Dedifferentiated amniotic fluid mesenchymal stem cell (primary cell): Measurements from ENCODE around the gene GPR150.
"Not testable (repeated sequence)": the region's sequence is repeated elsewhere in the genome, so short reads cannot be mapped to it uniquely, and the experiment has no call there.

Experiments
- DNase-seq: peaks from one replicate; pipeline ENCODE4 v3.0.0-alpha.2; 2016; ENCODE audit errors: extremely low spot score

GPR150 gene

DNA sequence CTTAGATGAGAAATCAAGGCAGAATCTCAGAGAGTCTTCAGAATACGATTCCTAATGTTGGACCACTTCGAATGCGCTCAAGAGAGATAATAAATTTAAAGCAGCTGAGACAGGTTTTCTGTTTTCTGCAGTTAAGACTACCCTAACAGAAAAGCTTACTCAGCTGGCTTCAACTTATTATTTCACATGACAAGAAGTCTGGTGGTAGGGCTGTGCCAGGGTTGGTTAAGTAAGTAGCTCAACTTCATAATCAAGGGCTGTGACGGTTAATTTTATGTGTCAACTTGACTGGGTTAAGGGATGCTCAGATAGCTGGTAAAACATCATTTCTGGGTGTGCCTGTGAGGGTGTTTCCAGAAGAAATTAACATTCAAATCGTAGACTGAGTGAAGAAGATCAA is 3.8 kb downstream of the GPR150 start:
- DNase-seq, result no peak

DNA sequence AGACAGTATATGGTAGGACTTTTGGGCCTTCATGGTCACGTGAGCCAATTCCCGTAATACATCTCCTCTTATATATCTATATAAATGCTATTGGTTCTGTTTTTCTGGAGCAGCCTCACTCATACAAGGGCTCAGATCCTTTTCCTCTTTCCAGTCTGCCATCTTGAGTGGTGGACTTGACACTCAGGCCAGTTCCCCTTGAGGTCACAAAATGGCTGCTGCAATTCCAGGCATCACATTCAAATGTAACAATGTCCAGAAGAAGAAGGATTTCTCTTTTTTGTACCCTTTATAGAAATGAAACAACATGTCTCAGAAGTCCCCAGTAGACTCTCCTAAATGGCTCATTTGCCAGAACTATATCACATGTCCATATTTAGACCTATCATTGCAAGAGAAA is 4.5 kb downstream of the GPR150 start:
- no peak for DNase-seq

DNA sequence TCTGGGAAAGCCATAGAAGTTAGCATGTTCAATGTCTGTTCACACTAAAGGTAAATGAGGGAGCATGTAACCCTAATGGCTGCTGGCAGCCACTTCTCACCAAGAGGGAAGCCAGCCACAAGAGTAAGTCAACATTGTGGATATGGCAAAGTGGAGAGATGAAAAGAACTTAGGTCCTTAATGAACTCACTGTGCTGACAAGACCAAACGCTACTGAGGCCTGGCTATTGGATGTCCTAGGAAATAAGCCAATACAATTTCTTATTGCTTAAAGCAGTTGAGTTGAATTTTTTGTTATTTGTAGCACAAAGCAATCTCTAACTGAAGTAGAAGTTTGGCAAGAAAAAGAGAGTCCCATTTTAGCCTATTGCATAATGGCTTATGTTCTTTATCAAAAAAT is 6.8 kb downstream of the GPR150 start:
- no peak for DNase-seq

DNA sequence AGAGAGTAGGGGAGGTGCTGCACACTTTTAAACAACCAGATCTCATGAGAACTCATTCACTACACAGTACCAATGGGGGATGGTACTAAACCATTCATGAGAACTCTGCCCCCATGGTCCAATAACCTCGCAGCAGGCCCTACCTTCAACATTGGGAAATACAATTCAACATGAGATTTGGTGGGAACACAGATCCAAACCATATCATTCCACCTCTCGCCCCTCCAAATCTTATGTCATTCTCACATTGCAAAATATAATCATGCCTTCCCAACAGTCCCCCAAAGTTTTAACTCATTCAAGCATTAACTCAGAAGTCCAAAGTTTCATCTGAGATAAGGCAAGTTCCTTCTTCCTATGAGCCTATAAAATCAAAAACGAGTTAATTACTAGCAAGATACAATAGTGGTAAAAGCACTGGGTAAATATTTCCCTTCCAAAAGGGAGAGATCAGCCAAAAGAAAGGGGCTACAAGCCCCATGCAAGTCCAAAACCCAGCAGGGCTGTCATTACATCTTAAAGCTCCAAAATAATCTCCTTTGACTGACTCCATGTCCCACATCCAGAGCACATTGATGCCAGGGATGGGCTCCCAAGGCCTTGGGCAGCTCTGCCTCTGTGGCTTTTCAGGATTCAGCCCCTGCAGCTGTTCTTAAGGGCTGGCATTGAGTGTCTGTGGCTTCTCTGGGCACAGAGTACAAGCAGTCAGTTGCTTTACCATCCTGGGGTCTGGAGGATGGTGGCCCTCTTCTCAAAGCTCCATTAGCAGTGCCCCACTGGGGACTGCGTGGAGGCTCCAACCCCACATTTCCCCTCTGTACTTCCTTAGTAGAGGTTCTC is 8.3 kb downstream of the GPR150 start:
- DNase-seq, result no peak

DNA sequence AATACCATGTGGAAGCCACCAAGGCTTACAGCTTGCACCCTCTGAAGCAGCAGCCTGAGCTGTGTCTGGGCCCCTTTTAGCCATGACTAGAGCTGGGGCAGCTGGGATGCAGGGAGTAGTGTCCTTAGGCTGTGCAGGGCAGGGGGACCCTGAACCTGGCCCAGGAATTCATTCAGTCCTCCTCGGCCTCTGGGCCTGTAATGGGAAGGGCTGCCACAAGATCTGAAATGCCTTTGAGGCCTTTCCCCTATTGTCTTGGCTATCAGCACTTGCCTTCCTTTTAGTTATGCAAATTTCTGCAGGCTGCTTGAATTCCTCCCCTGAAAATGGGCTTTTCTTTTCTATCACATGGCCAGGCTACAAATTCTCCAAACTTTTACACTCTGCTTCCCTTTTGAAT is 9.0 kb downstream of the GPR150 start:
- DNase-seq, result no peak

DNA sequence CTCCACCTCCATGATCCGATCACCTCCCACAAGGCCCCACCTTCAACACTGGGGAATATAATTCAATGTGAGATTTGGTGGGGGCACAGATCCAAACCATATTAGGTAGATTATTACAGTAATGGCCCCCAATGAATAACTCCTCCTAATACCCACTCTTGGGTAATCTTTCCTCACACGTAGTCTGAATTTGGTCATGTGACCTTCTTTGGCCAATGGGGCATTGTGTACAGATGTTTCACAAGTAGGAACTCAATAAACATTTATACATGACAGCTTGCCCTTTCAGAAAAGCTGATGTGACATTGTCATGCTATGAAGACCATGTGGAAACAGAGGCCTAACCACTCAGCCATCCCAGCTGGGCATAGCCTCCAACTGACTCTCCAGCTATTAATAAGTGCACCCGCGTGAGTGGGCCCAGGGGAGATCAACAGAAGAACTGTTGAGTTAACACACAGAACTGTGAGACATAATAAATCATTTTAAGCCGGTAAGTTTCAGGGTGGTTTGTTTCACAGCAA is 10.6 kb downstream of the GPR150 start:
- DNase-seq, result no peak

DNA sequence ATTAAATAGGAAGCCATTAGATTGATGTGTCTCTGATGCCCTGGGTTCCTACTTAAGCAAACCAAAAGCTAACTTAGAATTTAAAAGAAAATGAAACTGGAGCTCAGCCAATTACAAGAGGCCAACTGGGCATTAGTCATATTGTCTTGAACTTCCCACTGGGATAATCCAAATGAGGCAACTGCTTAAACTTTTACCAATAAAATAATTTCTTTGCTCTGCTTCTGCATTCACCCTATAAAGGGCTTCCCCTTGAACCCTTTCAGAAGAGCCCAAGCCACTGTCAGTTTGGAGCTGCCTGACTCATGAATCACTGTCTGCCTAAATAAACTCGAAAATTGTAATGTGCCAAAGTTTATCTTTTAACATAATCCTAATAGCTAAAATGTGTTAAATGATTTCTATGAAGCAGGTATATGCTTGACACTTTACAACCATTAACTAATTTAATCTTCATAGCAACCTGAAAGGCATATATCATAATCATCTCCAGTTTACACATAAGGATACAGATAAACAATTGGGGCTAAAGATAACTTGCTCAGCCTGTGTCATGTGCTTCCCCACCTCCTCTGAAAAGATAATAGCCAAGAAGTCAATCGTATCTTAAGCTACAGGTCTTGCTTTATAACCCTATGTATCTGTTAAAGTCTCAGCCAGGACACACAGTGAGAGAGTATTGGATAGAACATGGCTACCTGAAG is 11.5 kb downstream of the GPR150 start:
- DNase-seq, result peak; percentile 79

DNA sequence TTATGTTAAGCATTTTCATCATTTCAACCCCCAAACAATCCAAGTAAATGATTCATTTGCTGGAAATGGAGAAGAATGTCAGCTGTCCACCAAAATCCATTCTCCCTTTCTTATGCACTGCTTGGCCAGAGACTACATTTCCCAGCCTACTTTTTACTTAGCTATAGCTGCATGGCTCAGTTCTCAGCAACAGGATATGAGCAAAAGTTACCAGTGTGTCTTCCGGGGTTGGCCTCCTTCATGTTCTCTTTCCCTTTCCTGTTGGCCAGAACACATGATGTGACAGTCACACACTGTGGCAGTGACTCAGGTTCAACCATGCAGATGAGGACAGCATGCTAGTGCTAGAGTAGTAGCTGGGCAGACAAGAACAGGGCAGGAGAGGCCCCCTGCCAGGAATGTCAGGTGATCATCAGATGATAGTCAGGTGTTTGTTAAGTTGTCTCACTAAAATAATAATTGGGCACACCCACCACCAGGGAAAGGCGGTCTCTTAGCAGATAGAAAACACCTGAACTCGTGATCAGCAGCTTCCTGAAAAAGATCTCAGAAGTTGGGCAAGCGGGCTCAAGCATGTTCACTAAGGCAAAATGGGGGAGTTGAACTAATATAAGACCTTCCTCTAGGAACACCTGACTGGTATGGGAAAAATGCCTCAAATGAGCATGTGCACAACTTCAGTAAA is 12.2 kb downstream of the GPR150 start:
- no peak for DNase-seq

DNA sequence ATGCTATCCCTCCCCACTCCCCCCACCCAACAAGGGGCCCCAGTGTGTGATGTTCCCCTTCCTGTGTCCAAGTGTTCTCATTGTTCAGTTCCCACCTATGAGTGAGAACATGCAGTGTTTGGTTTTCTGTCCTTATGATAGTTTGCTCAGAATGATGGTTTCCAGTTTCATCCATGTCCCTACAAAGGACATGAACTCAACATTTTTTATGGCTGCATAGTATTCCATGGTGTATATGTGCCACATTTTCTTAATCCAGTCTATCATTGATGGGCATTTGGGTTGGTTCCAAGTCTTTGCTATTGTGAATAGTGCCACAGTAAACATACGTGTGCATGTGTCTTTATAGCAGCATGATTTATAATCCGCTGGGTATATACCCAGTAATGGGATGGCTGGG is 13.1 kb downstream of the GPR150 start:
- DNase-seq, result not testable (repeated sequence)

DNA sequence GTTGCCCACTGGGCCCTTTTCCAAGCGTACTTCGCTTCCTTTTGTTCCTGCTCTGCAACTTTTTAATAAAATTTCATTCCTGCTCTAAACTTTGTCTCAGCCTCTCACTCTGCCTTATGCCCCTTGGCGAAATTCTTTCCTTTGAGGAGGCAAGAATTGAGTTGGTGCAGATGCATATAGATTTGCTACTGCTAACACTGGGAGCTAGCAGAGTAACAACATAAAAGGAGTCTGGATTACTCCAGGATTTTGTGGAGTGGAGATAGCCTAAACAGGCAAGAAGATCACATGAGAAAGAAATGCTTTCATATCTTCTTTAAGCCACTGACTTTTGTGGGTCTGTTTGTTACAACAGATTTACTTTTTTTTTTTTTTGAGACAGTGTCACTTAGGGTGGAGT is 13.8 kb downstream of the GPR150 start:
- DNase-seq, result no peak

DNA sequence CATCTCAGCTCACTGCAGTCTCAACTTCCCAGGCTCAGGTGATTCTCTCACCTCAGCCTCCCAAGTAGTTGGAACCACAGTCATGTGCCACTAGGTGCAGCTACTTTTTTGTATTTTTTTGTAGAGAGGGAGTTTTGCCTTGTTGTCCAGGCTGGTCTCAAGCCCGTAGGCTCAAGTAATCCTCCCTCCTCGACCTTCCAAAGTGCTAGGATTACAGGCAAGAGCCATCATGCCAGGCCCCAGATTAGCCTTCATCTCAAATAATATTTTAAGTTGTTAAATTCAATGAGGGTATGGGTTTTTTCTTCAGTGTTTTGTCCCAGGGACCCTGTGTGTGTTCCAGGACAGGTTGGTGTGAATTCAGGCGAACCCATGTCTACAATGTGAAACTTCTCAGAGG is 14.2 kb downstream of the GPR150 start:
- DNase-seq, result no peak

DNA sequence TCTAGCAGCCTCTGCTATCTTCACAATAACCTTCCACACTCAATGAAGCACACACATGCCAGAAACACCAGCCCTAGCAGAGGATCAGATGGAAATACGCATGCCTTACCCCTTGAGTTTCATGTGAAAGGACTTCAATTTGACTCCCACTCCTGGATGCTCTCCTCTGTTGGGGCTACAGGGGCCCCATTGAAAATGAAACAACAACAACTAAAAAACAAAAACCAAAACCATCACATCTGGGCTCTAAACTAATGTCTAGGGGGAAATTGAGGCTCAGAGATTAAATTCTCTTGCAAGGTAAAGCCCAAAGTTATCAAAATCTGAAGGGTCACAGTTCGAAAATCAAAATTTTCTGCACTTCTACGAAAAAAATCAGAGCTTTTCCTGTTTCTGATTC is 18.7 kb downstream of the GPR150 start:
- DNase-seq, result no peak

DNA sequence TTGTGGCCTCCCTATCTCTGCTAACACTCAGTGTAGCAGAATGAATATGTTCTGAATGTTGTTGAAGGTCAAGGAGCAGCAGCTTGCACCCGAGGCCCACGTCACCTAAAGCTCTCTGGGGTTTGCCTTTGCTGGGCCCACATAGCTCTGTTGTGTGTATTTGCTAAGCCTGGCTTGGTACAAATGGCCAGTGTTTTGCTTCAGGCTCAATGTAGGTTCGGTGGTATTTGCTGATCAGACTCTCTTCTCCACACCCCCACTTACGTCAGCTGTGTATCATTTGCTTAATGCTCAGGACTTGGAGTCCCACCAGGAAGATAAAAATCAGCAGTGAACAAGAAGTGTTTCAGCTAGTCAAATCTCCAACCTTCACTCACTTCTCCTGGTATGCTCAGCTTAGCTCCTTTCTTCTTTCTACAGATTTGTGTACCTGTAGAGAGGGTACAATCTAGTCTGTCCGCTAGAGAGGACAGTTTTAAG is 21.9 kb downstream of the GPR150 start:
- no peak for DNase-seq

DNA sequence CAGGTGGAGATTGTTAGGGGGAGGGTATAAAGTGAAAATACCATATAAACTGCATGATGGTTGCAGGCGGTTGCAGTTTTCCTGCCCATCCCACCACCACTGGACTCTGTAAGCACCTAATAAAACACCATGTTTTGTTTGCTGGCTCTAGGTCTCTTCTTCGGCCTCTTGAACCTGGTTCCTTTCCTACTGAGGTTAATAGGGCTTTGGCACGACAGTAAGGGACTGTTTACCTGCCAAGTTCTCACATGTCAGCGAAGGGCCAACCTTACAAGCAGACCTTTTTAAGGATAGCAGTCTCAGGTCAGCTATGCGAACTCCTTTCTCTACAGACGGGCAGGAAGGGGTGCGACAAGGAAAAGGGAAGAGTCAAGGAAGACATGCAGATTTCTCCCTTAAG is 23.3 kb downstream of the GPR150 start:
- DNase-seq, result no peak

DNA sequence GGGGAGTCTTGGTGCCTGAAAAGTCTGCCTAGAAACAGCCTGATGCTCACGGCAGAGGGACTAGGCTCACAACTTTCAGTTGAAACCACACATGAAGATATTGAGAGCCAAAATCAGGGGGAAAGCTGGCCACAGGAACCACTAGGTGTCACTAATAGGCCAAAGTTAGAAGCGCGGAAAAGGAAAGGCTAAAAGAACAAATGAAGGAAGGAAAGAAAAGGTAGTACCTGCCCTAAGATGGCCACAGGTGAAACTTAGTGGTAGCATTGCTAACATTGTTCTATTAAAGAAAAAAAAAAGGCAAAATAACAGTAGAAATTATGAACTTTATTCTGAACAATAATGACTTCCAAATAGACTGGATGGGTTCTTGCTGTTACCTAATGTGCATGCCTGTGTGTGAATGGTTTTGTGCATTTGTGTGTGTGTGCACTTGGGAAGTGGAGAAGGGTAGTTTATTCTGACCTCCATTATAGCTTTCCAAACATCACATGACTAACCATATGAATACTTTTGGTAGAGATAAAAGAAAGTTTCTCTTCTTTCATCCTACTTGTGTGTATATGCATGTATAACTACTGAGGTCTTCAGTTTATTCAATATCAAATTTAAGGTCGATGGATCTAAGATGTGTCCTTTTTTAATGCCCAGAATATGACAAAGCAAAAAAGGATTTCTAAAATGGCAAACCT is 24.6 kb downstream of the GPR150 start:
- DNase-seq, result peak; percentile 73

DNA sequence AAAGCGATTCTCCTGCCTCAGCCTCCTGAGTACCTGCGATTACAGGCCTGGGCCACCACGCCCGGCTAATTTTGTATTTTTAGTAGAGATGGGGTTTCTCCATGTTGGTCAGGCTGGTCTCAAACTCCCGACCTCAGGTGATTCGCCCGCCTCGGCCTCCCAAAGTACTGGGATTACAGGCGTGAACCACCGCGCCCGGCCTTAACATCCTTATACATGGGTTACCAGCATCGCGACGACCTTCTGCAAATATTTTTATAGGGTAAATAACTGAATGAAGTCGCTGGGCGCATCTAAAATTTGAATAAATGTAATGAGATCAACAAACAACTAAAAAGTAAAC is 26.3 kb downstream of the GPR150 start:
- DNase-seq, result not testable (repeated sequence)

DNA sequence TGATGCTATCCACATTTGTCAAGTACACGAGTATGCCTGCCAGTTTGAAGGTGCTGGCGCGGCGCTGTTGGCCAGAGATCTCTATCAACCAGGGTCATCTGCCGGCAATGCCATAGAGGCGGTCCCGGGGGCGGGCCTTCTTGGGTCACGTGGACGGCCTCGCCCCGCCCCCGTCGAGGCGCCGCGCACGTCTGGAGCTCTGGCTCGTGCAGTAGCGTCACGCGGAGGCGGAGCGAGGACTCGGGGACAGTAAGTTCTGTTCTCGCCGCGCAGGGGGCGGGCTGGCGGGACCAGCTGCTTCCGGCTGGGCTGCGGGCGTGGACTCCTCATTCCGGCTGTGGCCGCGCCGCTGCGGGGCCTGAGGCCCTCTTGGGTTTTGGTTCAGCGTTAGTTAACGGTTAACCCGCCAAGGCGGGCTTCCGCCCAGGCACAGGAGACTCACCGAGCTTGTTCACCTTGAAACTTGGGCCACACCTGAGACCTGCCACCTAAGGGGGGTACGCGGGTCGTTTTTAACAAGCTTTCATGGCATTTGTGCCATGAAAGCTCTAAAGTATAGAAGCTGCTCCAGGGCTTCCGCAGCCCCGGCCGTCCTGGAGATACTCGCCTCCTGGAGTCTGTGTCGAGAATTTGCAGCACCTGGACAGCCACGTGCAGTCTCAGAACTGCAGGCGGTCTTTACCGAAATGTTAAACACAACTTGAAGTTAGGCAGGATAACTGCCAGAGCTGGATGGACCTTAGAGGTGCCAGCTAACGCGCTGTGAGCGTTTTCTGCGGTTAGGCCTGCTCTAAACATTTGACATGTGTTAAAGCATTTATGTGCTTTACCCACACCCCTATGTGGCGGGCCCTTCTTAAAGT is 26.9 kb downstream of the GPR150 start, which contains the start of gene RFESD:
TSS of gene RFESD (plus strand) at position 209 of the 863 bp plus-strand sequence. CDS start 5,495 bp downstream, outside the sequence.
- peak; percentile 96 for DNase-seq

DNA sequence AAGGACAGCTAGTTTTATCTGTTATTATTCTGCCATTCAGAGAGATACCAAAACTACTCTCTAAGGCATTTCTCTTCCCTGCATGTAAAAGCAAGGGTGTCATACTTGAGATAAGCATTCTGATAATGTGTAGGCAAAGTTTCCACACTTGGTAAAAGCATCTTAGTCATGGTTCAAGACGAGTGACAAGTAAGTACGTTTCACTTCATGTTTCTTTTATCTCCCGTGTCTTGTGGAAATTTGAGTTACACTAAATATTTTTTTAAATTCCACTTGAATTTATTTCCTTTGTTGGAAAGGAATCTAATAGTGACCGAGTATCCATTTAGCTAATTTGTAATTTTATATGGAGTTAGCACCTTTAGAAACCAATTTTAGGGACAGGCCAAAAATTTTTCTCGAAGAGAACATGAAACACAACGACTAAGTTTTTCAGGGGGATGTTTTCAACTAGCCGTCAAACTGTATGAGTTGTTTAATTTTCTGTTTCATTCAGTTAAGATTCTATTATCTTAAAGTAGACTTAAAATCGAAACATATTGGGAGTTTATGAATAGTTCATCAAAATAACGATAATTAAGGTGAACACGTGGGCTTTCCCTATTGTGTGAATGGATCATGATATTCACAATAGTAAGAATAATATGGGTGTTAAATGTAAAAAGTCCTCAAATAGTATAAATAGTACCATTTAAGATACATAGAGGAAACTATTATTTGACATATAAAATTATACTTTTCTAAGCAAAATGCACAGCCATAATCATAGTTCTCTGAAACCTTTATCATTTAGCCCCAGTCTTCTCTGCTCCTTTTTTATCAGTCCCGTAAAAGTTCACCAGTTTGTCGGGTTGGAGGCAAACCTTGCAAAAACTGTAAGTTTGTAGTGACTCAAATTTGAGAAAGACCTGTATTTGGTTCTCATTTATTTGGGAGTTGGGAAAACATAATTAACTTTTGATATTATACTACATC is 28.3 kb downstream of the GPR150 start:
- no peak for DNase-seq

DNA sequence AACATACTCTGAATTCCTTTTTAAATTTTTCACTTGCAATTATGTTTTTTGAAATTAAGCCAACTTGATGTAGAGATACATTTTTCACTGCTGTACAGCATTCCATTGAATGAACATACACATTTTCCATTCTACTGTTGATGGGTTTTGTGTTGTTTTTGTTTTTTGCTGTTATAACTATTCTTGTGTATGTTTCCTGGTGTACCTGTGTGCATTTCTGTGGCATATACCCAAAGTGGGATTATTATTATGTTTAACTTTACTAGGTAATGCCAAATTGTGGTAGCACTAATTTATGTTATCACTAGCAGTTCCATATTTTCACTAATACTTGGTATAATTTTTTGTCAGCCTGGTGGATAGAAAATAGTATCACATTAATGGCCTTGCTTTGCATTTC is 29.4 kb downstream of the GPR150 start:
- DNase-seq, result no peak
